HG03378 (cell line): ENCODE measurements around the gene DLG1.

Experiments
- ATAC-seq: cut with Tn5 transposase; IDR thresholded peaks from one replicate; pipeline ENCODE4 v1.9.1; 2021; ENCODE audit warnings: mild to moderate bottlenecking, moderate library complexity; ENCODE audit not compliant: unreplicated experiment

DLG1 gene

GRCh38 chr3:197002701-197003454 lies 295.5 kb downstream of the DLG1 start:
- no peak for ATAC-seq

- no peak for ATAC-seq
These were observed 296.3 kb downstream of the DLG1 start for GRCh38 chr3:197001972-197002700.

GRCh38 chr3:197001106-197001971 lies 297.1 kb downstream of the DLG1 start:
- no peak for ATAC-seq

GRCh38 chr3:197000211-197000610 lies 298.2 kb downstream of the DLG1 start:
- ATAC-seq, result no peak

- no peak for ATAC-seq
These were observed 299.2 kb downstream of the DLG1 start for GRCh38 chr3:196998966-196999760.

GRCh38 chr3:196997311-196997710 lies 301.1 kb downstream of the DLG1 start:
- no peak for ATAC-seq

GRCh38 chr3:196996454-196997265 lies 301.8 kb downstream of the DLG1 start:
- ATAC-seq, result no peak

GRCh38 chr3:196995646-196996355 lies 302.6 kb downstream of the DLG1 start:
- ATAC-seq, result no peak

GRCh38 chr3:196995027-196995426 lies 303.4 kb downstream of the DLG1 start:
- ATAC-seq, result no peak

GRCh38 chr3:196994056-196994455 lies 304.4 kb downstream of the DLG1 start:
- no peak for ATAC-seq
